MV-4-11 (cell line): Measurements from ENCODE around the gene ALG9.

ENCODE experiments used
- DNase-seq: peaks from one replicate; lab custom pipeline; 2025; lab: John Stamatoyannopoulos, UW

The ALG9 gene

DNA sequence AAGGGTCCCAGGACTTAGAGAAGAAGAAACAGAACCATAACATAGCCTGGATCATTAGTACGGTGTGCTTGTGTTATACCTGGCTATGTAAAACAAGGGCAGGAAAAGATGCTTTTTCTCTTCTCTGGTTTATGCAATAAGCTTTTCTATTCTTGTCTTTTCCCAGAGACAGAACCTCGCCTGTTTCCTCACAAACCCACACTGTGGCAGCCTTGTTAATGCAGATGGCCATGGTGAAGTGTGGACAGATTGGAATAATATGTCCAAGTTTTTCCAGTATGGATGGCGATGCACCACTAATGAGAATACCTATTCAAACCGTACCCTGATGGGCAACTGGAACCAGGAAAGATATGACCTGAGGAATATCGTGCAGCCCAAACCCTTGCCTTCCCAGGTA is 10.8 kb upstream of the ALG9 start:
- DNase-seq = no peak

GRCh38 chr11:111879637-111879960 is 8.2 kb upstream of the ALG9 start:
- DNase-seq = no peak

DNA sequence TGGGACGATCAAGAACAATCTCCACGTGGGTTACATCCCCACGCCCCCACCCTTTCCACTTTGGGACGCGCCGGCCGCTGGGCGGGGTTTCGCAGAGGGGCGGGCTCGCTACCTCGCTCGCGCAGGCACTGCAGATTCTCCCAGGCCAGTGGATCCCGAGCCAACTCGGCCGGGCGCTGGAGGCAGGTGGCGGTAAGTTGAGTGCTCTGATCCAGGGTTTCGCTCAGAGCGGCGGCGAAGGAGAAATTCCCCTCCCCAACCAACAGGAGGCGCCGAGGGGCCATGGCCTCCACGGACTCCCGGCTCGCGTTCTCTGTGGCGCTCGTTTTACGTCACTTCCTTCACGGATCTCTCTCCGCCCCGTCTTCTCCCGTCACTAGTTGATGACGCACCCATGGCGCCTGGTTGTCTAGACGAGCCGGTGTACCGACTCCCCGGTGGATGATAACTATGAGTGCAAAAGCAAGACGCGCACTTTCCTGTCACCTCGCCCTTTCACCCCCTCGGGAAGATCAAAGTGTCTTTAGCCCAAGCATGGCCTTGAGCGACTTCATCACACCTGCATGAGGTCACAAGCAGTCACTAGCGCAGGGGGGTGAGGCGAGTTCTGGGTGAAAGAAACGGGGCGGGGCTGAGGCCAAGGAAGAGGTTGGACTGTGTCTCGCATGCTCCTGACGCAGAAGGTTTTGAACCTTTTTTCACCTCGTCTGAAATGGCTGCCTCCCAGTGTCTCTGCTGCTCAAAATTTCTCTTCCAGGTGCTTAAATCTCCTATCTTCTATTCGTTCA is 7.7 kb upstream of the ALG9 start, which contains the start of the genes CFAP68 and FDXACB1:
Gene CFAP68 (plus strand): TSS at position 693 of the 788 bp plus-strand sequence. CDS start 20 bp downstream, at position 713.
Gene FDXACB1 (minus strand): TSS at position 317 of the 788 bp plus-strand sequence. CDS start 33 bp downstream, at position 284.
- peak; percentile 94 for DNase-seq

DNA sequence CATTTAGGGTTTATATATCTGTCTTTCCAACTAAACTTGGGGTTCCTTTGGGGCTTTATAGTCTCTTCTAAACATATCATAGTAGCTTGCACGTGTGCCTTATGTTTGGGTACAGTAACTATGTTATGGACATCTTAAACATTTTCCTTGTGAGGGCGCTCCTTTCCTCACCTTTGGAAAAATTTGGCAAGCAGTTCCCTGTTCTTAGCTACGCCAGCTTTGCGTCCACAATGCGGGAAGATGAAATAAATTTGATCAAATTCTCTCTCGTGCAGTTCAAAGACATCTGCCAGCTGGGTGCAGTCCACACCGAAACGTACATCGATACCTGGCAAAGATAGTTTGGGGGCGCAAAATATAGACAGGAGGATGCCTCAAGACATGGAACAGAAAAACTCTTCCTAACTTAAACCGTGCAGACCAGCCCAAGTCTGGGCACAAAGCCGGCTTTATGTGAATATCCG is 7.0 kb upstream of the ALG9 start:
- DNase-seq = no peak

GRCh38 chr11:111871693-111872161 is 346 bp upstream of the ALG9 start:
- no peak for DNase-seq

DNA sequence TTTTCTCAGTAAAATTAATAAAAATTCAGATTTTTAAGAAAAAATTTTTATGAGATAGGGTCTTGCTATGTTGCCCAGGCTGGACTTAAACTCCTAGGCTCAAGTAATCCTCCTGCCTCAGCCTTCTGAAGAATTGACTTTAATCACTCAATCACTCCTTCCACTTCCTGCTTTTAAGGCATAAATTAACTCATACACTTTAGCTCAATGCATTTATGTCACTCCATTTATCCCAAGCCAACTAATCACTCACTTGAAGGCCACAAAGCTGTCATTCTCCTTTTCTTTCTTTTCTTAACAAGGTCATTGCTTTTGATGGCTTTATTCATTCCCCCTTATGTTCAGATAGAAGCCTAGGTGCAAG is 877 bp downstream of the ALG9 start:
- DNase-seq = peak; percentile 8

GRCh38 chr11:111870113-111870512 is 1.3 kb downstream of the ALG9 start:
- no peak for DNase-seq

DNA sequence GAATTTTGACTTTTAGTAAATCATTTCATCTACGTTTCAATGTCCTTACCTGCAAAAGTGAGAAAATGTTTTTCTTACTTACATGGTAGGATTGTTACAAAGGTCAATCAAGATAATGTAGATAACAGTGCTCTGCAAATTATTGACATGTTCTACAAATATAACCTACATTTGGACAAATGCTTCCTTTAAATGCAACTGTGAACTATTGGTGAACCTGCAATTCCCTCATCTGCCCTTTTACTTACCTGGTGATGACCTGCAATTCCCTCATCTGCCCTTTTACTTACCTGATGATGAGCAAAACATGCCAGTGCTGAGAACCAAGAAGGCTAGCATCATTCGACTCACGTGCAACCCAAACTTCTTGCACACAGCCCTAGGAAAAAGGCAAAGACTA is 11.1 kb downstream of the ALG9 start:
- no peak for DNase-seq

DNA sequence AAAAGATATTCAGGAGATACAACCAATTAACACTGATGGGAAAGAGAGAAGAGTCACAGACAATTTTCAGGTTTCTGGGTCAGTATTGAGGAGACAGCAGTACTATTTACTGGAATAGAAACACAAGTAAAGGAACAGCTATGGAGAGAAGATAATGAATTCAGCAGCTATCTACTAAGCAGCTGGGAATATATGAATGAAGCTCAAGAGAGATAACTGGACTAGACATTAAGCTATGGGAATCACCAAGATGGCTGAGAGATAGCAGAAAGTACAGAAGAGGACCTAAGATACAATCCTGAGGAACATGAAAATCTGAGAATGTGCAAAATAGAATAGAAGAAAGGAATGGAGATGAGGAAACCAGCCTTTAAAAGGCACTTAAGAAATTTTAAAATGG is 15.9 kb downstream of the ALG9 start:
- no peak for DNase-seq

GRCh38 chr11:111852103-111852502 is 19.3 kb downstream of the ALG9 start:
- no peak for DNase-seq

- DNase-seq = peak; percentile 6
Measured at GRCh38 chr11:111851636-111852035, 19.7 kb downstream of the ALG9 start.

GRCh38 chr11:111851067-111851466 is 20.3 kb downstream of the ALG9 start:
- no peak for DNase-seq

- DNase-seq = no peak
Measured at GRCh38 chr11:111849631-111850030, 21.8 kb downstream of the ALG9 start.

DNA sequence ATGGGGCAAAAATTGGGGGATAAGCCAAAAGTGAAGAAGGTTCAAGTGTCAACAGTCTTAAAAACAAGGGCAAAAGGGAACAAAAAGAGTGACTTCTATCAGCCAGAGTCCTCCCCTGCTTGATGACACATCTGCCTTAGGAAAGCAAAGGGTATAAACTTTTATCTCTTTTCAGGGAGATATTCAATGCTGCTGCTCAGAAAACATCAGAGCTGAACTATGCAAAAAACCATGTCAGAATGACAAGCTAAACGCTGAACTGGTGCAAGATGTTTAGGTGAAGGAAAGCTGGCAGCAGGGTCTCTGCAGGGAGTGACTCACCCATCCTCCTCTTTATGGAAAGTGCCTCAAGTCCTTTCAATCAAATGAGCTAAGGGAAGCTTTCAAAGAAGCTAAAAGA is 24.7 kb downstream of the ALG9 start:
- DNase-seq = peak; percentile 2

DNA sequence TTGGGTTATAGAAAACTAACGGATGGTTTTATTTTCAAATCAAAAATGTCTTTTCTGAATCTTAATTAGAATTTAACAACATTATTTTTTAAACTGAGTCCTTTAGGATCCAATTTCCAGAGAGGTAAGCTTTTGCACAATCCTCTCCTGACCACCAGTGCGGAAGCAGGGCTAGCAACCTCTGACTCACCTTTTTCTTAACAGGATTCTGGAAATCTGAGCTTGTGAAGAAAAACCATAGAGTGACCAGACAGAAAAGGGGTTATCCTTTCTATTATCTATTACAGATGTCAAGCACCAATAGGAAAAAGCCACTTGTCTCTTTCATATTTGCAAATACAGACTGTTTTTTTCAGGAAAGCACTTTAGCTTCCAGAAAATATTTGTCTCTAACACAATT is 25.3 kb downstream of the ALG9 start:
- no peak for DNase-seq

GRCh38 chr11:111845276-111846028 is 25.9 kb downstream of the ALG9 start:
- peak; percentile 70 for DNase-seq

- DNase-seq = no peak
Measured at GRCh38 chr11:111843661-111844060, 27.7 kb downstream of the ALG9 start.

- DNase-seq = peak; percentile 74
Measured at GRCh38 chr11:111841370-111842053, 29.9 kb downstream of the ALG9 start.

GRCh38 chr11:111840143-111840542 is 31.2 kb downstream of the ALG9 start:
- no peak for DNase-seq

GRCh38 chr11:111838054-111838453 is 33.3 kb downstream of the ALG9 start:
- no peak for DNase-seq

DNA sequence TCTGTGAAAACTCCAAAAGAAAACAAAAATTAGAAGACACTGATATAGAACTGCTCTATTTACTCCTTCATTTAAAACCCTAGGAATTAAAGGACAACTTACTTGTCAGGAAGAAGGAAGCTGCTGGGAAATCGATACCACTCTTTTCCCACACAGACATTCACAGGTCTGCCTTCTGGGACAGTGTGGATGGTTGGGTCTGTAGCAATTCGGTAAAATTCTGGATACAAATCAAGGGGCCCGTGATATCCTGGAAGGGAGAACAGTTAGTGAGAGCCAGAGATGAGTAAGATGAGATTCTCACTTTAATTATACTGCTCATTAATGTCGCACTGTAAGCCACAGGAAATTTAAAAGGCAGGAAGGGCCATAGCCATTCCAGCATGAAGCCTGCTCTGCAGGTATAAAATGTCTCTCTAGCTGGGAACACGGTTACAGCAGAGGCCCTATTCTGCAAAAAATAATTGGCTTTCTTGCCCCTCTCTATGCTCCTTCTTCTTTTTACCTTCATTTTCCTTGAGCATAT is 34.0 kb downstream of the ALG9 start:
- no peak for DNase-seq

DNA sequence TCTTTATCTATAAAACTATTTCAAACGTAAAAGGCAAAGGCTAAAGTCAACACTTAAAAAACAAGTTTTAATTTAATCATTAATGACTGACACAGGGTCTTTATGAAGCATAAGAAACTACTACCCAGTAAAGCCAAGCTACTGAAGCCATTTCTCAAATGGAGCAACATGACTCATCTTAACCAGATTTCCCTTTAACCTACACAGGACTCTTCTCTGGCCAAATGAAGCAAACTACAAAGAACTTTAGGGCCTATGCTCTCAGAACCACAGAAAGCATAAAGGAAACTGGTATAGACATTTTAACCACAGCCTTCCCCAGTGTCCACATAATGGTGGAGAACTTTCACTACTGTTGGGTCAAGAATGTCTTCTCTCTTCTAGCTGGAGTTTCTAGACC is 34.7 kb downstream of the ALG9 start:
- DNase-seq = peak; percentile 86
